OCI-LY7 (cell line): ENCODE measurements around the gene LAMTOR3.

Source experiments
- EZH2phosphoT487 ChIP-seq: fragments of 200-600 bp; sonication (generic); IDR thresholded peaks from 2 replicates; pipeline ENCODE4 v1.6.1; 2018; ENCODE audit warnings: low read depth, borderline replicate concordance, mild to moderate bottlenecking, mixed run types, antibody characterized with exemption, low read length, moderate library complexity, mixed read lengths
- TF ChIP-seq, protein P1 (sequence below): fragments of 200-600 bp; sonication (generic); conservative IDR thresholded peaks from 2 replicates; pipeline ENCODE4 v1.5.1; 2014; ENCODE audit warnings: mild to moderate bottlenecking, antibody characterized with exemption, low read length, moderate library complexity, mixed read lengths

DNA sequence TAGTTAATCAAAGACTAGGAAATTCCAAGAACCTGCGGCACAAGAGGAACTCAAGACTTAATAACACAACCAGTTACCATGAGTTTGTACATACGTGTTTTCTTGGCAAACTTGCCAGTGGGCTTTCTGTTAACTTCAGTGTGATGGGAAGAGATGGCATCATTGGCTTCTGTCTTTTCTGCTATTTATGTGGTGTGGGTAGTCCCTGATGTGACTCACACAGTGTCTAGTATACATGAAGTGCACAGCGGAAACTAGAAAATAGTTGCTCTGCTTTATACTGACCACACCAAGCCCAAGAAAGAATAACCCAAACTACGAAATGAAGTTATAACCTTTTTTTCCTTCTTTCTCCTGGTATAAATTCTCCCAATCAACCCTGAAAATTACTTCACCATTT is 53.1 kb downstream of the LAMTOR3 start:
- TF ChIP-seq, protein P1, sequence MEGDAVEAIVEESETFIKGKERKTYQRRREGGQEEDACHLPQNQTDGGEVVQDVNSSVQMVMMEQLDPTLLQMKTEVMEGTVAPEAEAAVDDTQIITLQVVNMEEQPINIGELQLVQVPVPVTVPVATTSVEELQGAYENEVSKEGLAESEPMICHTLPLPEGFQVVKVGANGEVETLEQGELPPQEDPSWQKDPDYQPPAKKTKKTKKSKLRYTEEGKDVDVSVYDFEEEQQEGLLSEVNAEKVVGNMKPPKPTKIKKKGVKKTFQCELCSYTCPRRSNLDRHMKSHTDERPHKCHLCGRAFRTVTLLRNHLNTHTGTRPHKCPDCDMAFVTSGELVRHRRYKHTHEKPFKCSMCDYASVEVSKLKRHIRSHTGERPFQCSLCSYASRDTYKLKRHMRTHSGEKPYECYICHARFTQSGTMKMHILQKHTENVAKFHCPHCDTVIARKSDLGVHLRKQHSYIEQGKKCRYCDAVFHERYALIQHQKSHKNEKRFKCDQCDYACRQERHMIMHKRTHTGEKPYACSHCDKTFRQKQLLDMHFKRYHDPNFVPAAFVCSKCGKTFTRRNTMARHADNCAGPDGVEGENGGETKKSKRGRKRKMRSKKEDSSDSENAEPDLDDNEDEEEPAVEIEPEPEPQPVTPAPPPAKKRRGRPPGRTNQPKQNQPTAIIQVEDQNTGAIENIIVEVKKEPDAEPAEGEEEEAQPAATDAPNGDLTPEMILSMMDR, result no peak
- no peak for TF ChIP-seq EZH2phosphoT487
